Left ventricle myocardium inferior (tissue), 1 donor: ENCODE data around the gene HES5. TPM values are rescaled to one million over a fixed set of nuclear protein-coding genes. Genes with fewer than 3 reads are reported as not detected.

ENCODE experiments used
- DNase-seq: peaks from one replicate; pipeline ENCODE4 v3.0.0-alpha.2; 2020
- H3K27ac ChIP-seq: fragments of 200-600 bp; replicated peaks from 2 replicates; pipeline ENCODE4 v1.8.0; 2021
- H3K27me3 ChIP-seq: fragments of 200-600 bp; 2 replicates; pipeline ENCODE4 v1.8.0; 2021; ENCODE audit warnings: low read depth
- H3K36me3 ChIP-seq: fragments of 200-600 bp; 2 replicates; pipeline ENCODE4 v1.8.0; 2021
- H3K4me1 ChIP-seq: fragments of 200-600 bp; 2 replicates; pipeline ENCODE4 v1.8.0; 2021
- H3K4me3 ChIP-seq: fragments of 200-600 bp; 2 replicates; pipeline ENCODE4 v1.8.0; 2021; ENCODE audit warnings: mild to moderate bottlenecking, moderate library complexity
- H3K9me3 ChIP-seq: fragments of 200-600 bp; replicated peaks from 2 replicates; pipeline ENCODE4 v1.8.0; 2021
- intact Hi-C: fragments of 100-400 bp; cut with micrococcal nuclease; formaldehyde crosslinking; loops from one replicate; pipeline ENCODE4 v1.11.0; 2022
- total RNA-seq: library from RNA; stranded (reverse); fragmentation: NEBNext Ultra II Directional; extraction: Animal tissue kit (Norgen Biotek cat#: 25700); gene quantifications from one replicate; pipeline ENCODE4 v1.2.1, GENCODE V29; 2021
- TF ChIP-seq, protein P1 (sequence below): fragments of 200-600 bp; IDR thresholded peaks from 2 replicates; pipeline ENCODE4 v1.8.0; 2021; ENCODE audit warnings: antibody characterized with exemption, mild to moderate bottlenecking, borderline replicate concordance
- donor health status: DM: no; HTN: yes; CAD: no; lungs with severe emphysema.

The HES5 gene
- total RNA-seq, 1 donor from 2014 or later, result 0.63 TPM

DNA sequence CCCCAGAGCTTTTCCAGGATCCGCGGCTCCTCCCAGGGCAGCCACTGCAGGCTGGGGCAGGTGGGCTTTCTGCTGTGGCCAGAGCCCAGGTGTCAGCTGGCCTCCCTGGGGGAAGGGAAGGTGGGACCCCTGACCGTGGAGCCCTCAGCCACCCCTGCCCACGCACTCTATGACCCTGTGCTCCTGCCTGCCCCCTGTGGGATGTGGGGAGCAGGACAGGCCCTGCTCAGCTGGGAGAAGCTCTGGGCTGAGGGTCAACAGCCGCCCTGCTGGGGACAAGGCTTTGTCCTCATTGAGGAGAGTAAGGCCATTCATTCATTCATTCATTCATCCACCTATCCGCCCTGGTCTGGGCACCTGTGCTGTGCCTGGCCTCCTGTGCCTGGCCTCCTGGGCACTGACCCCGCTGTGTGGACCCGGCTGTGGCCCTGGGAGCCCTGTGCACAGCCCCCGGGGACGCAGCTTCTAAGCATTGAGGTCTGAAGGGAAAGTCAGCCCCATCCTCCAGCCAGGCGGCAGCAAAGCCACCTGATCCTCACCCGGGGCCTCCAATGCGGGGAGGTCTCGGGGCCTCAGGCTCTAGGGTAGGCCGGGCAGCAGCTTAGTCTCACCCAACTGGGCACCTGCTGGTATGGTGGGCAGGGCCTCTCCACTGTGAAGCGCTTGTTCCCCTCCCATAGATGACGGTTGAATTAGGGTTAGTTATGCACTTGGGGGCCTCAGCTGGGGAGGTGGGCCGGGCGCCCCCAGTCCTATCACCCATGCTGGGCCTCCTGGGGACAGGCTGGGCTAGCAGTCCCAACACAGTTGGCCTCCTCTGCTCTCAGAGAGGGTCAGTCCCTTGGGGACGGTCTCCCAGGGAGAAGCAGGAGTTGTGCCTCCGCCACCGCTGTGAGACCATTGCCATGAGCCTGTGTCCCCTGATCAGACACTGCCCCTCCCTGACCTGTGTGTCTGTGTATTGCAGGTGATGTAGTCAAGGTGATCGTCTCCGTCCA is 32.1 kb upstream of the HES5 start:
- Histone ChIP-seq H3K4me1 (peaks cover 31% of the 10 kb centered on the region), H3K27me3 (peaks cover 23% of the 10 kb centered on the region), H3K36me3 (peaks cover 35% of the 10 kb centered on the region), H3K4me3 (no peak overlapping the region), H3K9me3 (no peaks in the 10 kb centered on the region), H3K27ac (no peak overlapping the region)
- intact Hi-C loops, result no loop called here
- TF ChIP-seq, protein P1, sequence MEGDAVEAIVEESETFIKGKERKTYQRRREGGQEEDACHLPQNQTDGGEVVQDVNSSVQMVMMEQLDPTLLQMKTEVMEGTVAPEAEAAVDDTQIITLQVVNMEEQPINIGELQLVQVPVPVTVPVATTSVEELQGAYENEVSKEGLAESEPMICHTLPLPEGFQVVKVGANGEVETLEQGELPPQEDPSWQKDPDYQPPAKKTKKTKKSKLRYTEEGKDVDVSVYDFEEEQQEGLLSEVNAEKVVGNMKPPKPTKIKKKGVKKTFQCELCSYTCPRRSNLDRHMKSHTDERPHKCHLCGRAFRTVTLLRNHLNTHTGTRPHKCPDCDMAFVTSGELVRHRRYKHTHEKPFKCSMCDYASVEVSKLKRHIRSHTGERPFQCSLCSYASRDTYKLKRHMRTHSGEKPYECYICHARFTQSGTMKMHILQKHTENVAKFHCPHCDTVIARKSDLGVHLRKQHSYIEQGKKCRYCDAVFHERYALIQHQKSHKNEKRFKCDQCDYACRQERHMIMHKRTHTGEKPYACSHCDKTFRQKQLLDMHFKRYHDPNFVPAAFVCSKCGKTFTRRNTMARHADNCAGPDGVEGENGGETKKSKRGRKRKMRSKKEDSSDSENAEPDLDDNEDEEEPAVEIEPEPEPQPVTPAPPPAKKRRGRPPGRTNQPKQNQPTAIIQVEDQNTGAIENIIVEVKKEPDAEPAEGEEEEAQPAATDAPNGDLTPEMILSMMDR, result peak; percentile 42
- DNase-seq, result no peak

DNA sequence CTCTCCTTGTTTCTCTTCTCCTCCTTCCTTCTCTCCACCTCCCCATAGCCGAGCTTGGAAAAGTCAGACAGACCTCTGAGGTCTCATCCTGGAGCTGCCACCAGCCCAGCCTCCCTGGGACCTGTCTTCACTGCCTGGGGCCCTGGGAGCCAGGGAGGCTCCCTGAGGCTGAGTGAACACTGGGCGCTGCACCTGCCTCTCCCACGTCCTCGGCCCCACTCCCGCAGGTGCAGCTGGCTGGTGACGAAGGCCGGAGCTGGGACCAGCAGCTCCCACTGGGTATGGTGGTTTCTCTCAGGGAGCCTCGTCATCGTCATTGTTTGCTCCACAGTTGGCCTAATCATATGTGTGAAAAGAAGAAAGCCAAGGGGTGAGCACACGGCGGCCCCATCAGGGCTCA is 31.4 kb upstream of the HES5 start:
- TF ChIP-seq, protein P1, result no peak
- no peak overlapping the region for H3K4me3 ChIP-seq
- peaks cover 35% of the 10 kb centered on the region for H3K36me3 ChIP-seq
- intact Hi-C loops, result no loop called here
- no peak overlapping the region for H3K27ac ChIP-seq
- DNase-seq, result no peak
- H3K4me1 ChIP-seq, result peaks cover 38% of the 10 kb centered on the region
- no peaks in the 10 kb centered on the region for H3K9me3 ChIP-seq
- peaks cover 19% of the 10 kb centered on the region for H3K27me3 ChIP-seq

DNA sequence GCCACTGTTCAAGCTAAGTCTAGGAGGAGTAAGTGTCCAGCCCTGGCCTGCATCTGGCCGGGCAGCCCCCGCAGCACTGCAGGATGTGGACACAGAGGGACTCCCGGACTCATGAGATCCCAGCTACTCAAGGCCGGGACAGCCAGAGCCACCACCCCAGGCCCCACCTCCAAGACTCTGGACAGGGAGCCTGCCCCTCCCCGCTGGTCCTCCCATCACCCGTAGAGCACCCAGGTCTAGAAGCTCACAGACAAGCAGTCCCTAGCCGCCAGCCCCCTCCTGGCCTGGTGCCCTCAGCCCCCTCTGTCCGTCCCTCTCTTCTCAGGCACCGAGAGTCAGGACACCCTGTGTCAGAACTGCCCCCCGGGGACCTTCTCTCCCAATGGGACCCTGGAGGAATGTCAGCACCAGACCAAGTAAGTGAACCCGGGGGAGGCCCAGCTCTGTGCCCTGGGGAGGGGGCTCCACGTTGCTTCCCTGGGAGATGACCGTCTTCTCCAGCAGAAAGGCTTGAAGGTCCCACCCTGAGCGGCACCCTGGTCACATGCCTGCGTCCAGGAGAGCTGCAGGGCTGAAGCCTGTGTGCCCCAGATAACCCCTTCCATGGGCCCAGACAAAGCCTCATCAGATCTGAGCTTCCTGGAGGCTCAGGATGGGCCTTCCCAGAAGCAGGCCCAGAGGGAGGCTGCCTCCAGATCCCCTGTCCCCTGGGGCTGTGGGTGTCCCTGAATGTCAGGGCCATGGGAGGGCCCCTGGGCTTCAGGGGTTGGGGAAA is 30.4 kb upstream of the HES5 start:
- peaks cover 10% of the 10 kb centered on the region for H3K27me3 ChIP-seq
- TF ChIP-seq, protein P1, result no peak
- peaks cover 48% of the 10 kb centered on the region for H3K4me1 ChIP-seq
- no peak for DNase-seq
- H3K27ac ChIP-seq, result no peak overlapping the region
- peaks cover 35% of the 10 kb centered on the region for H3K36me3 ChIP-seq
- intact Hi-C loops, result no loop called here
- no peaks in the 10 kb centered on the region for H3K9me3 ChIP-seq
- no peak overlapping the region for H3K4me3 ChIP-seq

DNA sequence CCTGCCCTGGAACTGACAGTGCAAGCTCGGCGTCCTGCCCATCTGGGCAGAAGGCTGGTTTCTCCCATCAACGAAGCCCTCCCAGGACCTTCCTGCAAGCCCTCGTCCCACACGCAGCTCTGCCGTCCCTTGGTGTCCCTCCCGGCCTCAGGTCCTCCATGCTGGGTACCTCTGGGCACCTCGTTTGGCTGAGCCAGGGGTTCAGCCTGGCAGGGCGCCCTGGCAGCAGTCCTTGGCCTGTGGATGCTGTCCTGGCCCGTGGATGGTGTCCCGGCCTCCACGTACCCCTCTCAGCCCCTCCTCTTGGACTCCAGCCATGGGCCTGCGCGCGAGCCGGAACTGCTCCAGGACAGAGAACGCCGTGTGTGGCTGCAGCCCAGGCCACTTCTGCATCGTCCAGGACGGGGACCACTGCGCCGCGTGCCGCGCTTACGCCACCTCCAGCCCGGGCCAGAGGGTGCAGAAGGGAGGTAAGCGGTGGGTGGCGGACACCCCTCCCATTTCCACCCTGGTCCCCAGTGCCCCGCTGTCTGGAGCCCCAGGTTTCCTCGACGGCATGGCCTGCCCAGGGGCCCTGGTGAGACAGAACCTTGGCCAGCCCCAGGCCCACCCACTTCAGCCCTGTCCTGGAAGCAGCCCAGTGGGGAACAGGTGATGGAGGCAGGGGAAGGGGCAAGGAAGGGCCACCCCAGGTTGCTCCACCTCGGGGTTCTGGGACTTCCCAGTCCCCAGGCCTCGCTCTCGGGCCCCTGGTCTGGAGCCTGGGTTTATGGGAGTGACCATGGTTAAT is 29.6 kb upstream of the HES5 start:
- TF ChIP-seq, protein P1, result no peak
- no peak for DNase-seq

DNA sequence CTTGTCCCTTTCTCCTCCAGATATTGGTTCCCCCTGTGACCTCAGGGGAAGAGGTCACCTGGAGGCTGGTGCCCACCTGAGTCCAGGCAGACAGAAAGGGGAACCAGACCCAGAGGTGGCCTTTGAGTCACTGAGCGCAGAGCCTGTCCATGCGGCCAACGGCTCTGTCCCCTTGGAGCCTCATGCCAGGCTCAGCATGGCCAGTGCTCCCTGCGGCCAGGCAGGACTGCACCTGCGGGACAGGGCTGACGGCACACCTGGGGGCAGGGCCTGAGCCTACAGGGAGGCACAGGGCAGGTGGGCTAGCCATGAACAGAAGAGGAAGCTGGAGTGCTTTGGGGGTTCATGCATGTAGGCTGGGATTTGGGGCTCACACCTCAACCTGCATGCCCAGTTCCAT is 28.8 kb upstream of the HES5 start:
- H3K27ac ChIP-seq, result no peak overlapping the region
- no peak for DNase-seq
- H3K9me3 ChIP-seq, result no peaks in the 10 kb centered on the region
- H3K27me3 ChIP-seq, result peaks cover 9% of the 10 kb centered on the region
- intact Hi-C loops, result no loop called here
- TF ChIP-seq, protein P1, result no peak
- no peak overlapping the region for H3K4me3 ChIP-seq
- H3K4me1 ChIP-seq, result peaks cover 59% of the 10 kb centered on the region
- H3K36me3 ChIP-seq, result peaks cover 35% of the 10 kb centered on the region

More for the DNA sequence above, 29.6 kb upstream of the HES5 start:
- H3K27me3 ChIP-seq, result peaks cover 4% of the 10 kb centered on the region
- intact Hi-C loops, result no loop called here
- peaks cover 35% of the 10 kb centered on the region for H3K36me3 ChIP-seq
- peaks cover 51% of the 10 kb centered on the region for H3K4me1 ChIP-seq
- no peaks in the 10 kb centered on the region for H3K9me3 ChIP-seq
- H3K27ac ChIP-seq, result no peak overlapping the region
- H3K4me3 ChIP-seq, result no peak overlapping the region
